ENCODE measurements around the gene BAG2.
A peak's percentile ranks its signal among the peaks of the same experiment; 100 is the strongest.

Gene BAG2

GRCh38 chr6:57222743-57223077 is 50.6 kb downstream of the BAG2 start:
- peak in 2 of 6 experiments; percentile 30 to 53 for DNase-seq

GRCh38 chr6:57224769-57225515 is 52.8 kb downstream of the BAG2 start:
- DNase-seq: no peak

GRCh38 chr6:57226221-57226620 is 54.1 kb downstream of the BAG2 start:
- no peak for DNase-seq

Measured in stimulated activated naive CD4-positive, alpha-beta T cell (primary cell).